ENCODE measurements around the gene C16orf87.
"Not testable (repeated sequence)": the region's sequence is repeated elsewhere in the genome, so short reads cannot be mapped to it uniquely, and the experiment has no call there.

Gene C16orf87

GRCh38 chr16:46789499-46790414 is 41.2 kb downstream of the C16orf87 start:
- no peaks in the 10 kb centered on the region for H3K36me3 ChIP-seq (ENCODE audit: control insufficient read depth, insufficient read depth, low read length)

GRCh38 chr16:46788891-46789474 is 42.0 kb downstream of the C16orf87 start:
- no peaks in the 10 kb centered on the region for H3K9me3 ChIP-seq (ENCODE audit: control insufficient read depth, low read length)
- no peaks in the 10 kb centered on the region for H3K27me3 ChIP-seq (ENCODE audit: control insufficient read depth, insufficient read depth, low read length)
- H3K9ac ChIP-seq (ENCODE audit: low read length): no peak overlapping the region
- H3K36me3 ChIP-seq (ENCODE audit: control insufficient read depth, insufficient read depth, low read length): no peaks in the 10 kb centered on the region
- H3K4me1 ChIP-seq (ENCODE audit: control insufficient read depth, insufficient read depth, low read length): peaks cover 12% of the 10 kb centered on the region
- no peak overlapping the region for H3K4me3 ChIP-seq (ENCODE audit: low read length)

More at GRCh38 chr16:46789499-46790414, 41.2 kb downstream of the C16orf87 start:
- H3K4me1 ChIP-seq (ENCODE audit: control insufficient read depth, insufficient read depth, low read length): peaks cover 12% of the 10 kb centered on the region
- peak overlapping the region; percentile 68 for H3K4me3 ChIP-seq (ENCODE audit: low read length)
- H3K9me3 ChIP-seq (ENCODE audit: control insufficient read depth, low read length): no peaks in the 10 kb centered on the region
- no peaks in the 10 kb centered on the region for H3K27me3 ChIP-seq (ENCODE audit: control insufficient read depth, insufficient read depth, low read length)
- H3K9ac ChIP-seq (ENCODE audit: low read length): peak overlapping the region; percentile 70

DNA sequence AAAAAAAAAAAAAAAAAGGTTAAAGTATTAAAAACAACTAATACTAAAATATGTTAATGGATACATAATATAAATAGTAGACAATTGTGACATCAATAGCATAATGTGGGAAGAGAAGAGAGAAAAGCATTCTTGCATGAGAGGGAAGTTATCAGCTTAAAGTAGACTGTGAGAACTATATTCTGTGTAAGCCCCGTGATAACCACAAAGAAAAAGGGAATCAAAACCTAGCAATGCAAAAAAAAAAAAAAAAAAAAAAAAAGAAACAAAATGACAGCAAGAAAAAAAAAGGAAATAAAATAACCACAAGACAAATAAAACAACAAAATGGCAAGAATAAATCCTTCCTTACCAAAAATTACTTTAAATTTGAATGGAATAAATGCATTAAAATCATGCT is 43.1 kb downstream of the C16orf87 start:
- H3K36me3 ChIP-seq (ENCODE audit: control insufficient read depth, insufficient read depth, low read length): no peaks in the 10 kb centered on the region
- no peak overlapping the region for H3K9ac ChIP-seq (ENCODE audit: low read length)
- no peaks in the 10 kb centered on the region for H3K27me3 ChIP-seq (ENCODE audit: control insufficient read depth, insufficient read depth, low read length)
- H3K4me3 ChIP-seq (ENCODE audit: low read length): no peak overlapping the region
- H3K4me1 ChIP-seq (ENCODE audit: control insufficient read depth, insufficient read depth, low read length): peaks cover 12% of the 10 kb centered on the region
- no peaks in the 10 kb centered on the region for H3K9me3 ChIP-seq (ENCODE audit: control insufficient read depth, low read length)

DNA sequence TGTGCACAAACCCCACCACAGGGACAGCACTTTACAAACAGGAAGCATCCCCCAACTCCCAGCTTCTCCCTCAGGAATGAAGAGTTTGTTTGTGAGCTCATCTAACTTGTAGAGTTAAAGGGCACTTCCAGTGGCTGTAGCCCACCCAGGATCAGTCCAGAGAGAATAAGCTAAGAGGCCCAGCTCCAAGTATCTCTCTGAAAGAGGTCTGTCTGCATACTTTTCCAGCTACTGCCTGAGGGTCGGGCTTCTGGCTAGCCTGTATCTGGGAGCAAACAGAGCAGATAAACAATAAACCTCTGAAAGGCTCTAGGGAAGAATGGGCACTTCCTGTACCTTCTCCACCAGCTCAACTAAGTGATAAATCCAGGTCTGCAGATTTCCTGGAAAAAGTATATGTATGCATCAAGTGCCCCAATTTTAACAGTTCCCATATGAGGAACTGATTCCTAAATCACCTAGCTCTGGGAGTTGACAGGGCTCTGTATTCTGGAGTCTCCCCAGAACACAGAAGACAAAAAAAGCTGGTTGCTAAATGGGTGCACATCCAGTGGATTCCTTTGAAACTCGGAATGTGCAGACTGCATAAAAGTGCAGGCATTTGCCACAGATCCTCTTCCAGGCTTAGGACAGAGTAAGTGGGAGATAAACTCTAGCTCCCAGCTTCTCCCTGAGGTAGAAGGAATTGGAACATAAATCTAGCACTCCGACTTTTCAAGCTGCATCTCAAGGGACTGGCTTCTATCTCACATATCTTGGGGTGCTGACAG is 45.7 kb downstream of the C16orf87 start:
- no peaks in the 10 kb centered on the region for H3K27me3 ChIP-seq (ENCODE audit: control insufficient read depth, insufficient read depth, low read length)
- H3K36me3 ChIP-seq (ENCODE audit: control insufficient read depth, insufficient read depth, low read length): no peaks in the 10 kb centered on the region
- no peak overlapping the region for H3K9ac ChIP-seq (ENCODE audit: low read length)
- no peaks in the 10 kb centered on the region for H3K9me3 ChIP-seq (ENCODE audit: control insufficient read depth, low read length)
- H3K4me1 ChIP-seq (ENCODE audit: control insufficient read depth, insufficient read depth, low read length): peaks cover 10% of the 10 kb centered on the region
- no peak overlapping the region for H3K4me3 ChIP-seq (ENCODE audit: low read length)

DNA sequence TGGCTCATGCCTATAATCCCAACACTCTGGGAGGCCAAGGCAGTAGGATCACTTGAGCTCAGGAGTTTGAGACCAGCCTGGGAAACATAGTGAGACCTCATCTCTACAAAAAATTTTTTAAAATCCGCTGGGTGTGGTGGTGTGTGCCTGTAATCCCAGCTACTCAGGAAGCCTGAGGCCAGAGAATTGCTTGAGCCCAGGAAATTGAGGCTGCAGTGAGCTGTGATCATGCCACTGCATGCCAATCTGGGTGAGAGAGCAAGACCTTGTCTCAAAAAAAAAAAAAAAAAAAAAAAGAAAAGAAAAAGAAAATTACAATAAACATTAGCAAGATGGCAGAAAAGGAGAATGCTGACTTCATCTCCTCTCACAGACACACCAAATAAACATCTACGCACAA is 46.4 kb downstream of the C16orf87 start:
- H3K36me3 ChIP-seq (ENCODE audit: control insufficient read depth, insufficient read depth, low read length); H3K9ac ChIP-seq (ENCODE audit: low read length); H3K4me1 ChIP-seq (ENCODE audit: control insufficient read depth, insufficient read depth, low read length); H3K27me3 ChIP-seq (ENCODE audit: control insufficient read depth, insufficient read depth, low read length); H3K4me3 ChIP-seq (ENCODE audit: low read length); H3K9me3 ChIP-seq (ENCODE audit: control insufficient read depth, low read length): not testable (repeated sequence)

GRCh38 chr16:46783800-46784199 is 47.2 kb downstream of the C16orf87 start:
- Histone ChIP-seq H3K9me3 (ENCODE audit: control insufficient read depth, low read length) (no peaks in the 10 kb centered on the region), H3K4me3 (ENCODE audit: low read length) (no peak overlapping the region), H3K4me1 (ENCODE audit: control insufficient read depth, insufficient read depth, low read length) (no peaks in the 10 kb centered on the region), H3K36me3 (ENCODE audit: control insufficient read depth, insufficient read depth, low read length) (no peaks in the 10 kb centered on the region), H3K27me3 (ENCODE audit: control insufficient read depth, insufficient read depth, low read length) (no peaks in the 10 kb centered on the region), H3K9ac (ENCODE audit: low read length) (no peak overlapping the region)

DNA sequence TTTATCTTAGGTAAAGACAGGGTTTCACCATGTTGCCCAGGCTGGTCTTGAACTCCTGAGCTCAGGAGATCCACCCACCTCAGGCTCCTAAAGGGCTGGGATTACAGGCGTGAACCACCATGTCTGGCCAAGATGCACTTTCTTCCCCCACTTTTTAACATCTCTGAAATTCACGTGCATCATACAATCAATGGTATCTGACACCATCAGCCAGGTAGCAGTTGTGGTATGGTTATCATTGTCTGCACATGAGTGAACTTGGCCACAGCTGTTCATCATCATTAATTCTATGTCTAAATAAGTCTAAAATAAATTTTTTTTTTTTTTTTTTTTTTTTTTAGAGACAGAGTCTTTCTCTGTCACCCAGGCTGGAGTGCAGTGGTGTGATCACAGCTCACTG is 48.7 kb downstream of the C16orf87 start:
- no peaks in the 10 kb centered on the region for H3K4me1 ChIP-seq (ENCODE audit: control insufficient read depth, insufficient read depth, low read length)
- no peaks in the 10 kb centered on the region for H3K36me3 ChIP-seq (ENCODE audit: control insufficient read depth, insufficient read depth, low read length)
- H3K9ac ChIP-seq (ENCODE audit: low read length): no peak overlapping the region
- no peaks in the 10 kb centered on the region for H3K27me3 ChIP-seq (ENCODE audit: control insufficient read depth, insufficient read depth, low read length)
- H3K9me3 ChIP-seq (ENCODE audit: control insufficient read depth, low read length): no peaks in the 10 kb centered on the region
- H3K4me3 ChIP-seq (ENCODE audit: low read length): no peak overlapping the region

DNA sequence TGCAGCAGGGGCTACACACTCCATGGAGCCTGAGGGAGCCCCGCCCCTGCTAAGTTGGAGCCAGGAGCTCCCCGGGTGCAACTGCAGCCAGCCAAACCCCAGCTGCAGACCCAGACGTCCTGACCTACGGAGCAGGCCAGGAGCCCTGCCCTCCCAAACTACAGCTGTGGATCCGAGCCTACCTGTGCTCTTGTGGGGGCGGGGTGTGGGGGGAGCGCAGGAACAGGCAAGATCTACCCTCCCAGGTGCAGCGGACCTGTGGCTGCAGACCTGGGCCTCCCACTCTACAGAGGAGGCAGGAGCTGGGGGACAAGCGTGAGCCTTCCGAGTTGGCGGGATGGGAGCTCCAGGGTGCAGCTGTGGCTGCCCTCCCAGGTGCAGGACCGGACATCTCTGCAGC is 53.2 kb downstream of the C16orf87 start:
- Histone ChIP-seq H3K27me3 (ENCODE audit: control insufficient read depth, insufficient read depth, low read length) (no peaks in the 10 kb centered on the region), H3K9ac (ENCODE audit: low read length) (no peak overlapping the region), H3K36me3 (ENCODE audit: control insufficient read depth, insufficient read depth, low read length) (no peaks in the 10 kb centered on the region), H3K4me1 (ENCODE audit: control insufficient read depth, insufficient read depth, low read length) (no peaks in the 10 kb centered on the region), H3K4me3 (ENCODE audit: low read length) (no peak overlapping the region), H3K9me3 (ENCODE audit: control insufficient read depth, low read length) (no peaks in the 10 kb centered on the region)

- no peak overlapping the region for H3K4me3 ChIP-seq (ENCODE audit: low read length)
- H3K27me3 ChIP-seq (ENCODE audit: control insufficient read depth, insufficient read depth, low read length): no peaks in the 10 kb centered on the region
- no peaks in the 10 kb centered on the region for H3K36me3 ChIP-seq (ENCODE audit: control insufficient read depth, insufficient read depth, low read length)
- no peak overlapping the region for H3K9ac ChIP-seq (ENCODE audit: low read length)
- no peaks in the 10 kb centered on the region for H3K4me1 ChIP-seq (ENCODE audit: control insufficient read depth, insufficient read depth, low read length)
- no peaks in the 10 kb centered on the region for H3K9me3 ChIP-seq (ENCODE audit: control insufficient read depth, low read length)
These were observed 55.8 kb downstream of the C16orf87 start for GRCh38 chr16:46775214-46775613.

GRCh38 chr16:46774743-46775177 is 56.2 kb downstream of the C16orf87 start:
- Histone ChIP-seq H3K27me3 (ENCODE audit: control insufficient read depth, insufficient read depth, low read length) (no peaks in the 10 kb centered on the region), H3K4me3 (ENCODE audit: low read length) (no peak overlapping the region), H3K36me3 (ENCODE audit: control insufficient read depth, insufficient read depth, low read length) (no peaks in the 10 kb centered on the region), H3K9ac (ENCODE audit: low read length) (no peak overlapping the region), H3K4me1 (ENCODE audit: control insufficient read depth, insufficient read depth, low read length) (no peaks in the 10 kb centered on the region), H3K9me3 (ENCODE audit: control insufficient read depth, low read length) (no peaks in the 10 kb centered on the region)

- no peaks in the 10 kb centered on the region for H3K27me3 ChIP-seq (ENCODE audit: control insufficient read depth, insufficient read depth, low read length)
- no peak overlapping the region for H3K4me3 ChIP-seq (ENCODE audit: low read length)
- no peak overlapping the region for H3K9ac ChIP-seq (ENCODE audit: low read length)
- no peaks in the 10 kb centered on the region for H3K4me1 ChIP-seq (ENCODE audit: control insufficient read depth, insufficient read depth, low read length)
- no peaks in the 10 kb centered on the region for H3K9me3 ChIP-seq (ENCODE audit: control insufficient read depth, low read length)
- H3K36me3 ChIP-seq (ENCODE audit: control insufficient read depth, insufficient read depth, low read length): no peaks in the 10 kb centered on the region
These were observed 58.5 kb downstream of the C16orf87 start for GRCh38 chr16:46772463-46772862.

- no peaks in the 10 kb centered on the region for H3K36me3 ChIP-seq (ENCODE audit: control insufficient read depth, insufficient read depth, low read length)
- no peaks in the 10 kb centered on the region for H3K9me3 ChIP-seq (ENCODE audit: control insufficient read depth, low read length)
- no peaks in the 10 kb centered on the region for H3K27me3 ChIP-seq (ENCODE audit: control insufficient read depth, insufficient read depth, low read length)
- no peak overlapping the region for H3K9ac ChIP-seq (ENCODE audit: low read length)
- no peak overlapping the region for H3K4me3 ChIP-seq (ENCODE audit: low read length)
- H3K4me1 ChIP-seq (ENCODE audit: control insufficient read depth, insufficient read depth, low read length): no peaks in the 10 kb centered on the region
These were observed 62.2 kb downstream of the C16orf87 start for GRCh38 chr16:46768809-46769208.

All from mucosa of stomach (tissue), 1 donor.